ENCODE results near the gene PIP5K1B.

DNA sequence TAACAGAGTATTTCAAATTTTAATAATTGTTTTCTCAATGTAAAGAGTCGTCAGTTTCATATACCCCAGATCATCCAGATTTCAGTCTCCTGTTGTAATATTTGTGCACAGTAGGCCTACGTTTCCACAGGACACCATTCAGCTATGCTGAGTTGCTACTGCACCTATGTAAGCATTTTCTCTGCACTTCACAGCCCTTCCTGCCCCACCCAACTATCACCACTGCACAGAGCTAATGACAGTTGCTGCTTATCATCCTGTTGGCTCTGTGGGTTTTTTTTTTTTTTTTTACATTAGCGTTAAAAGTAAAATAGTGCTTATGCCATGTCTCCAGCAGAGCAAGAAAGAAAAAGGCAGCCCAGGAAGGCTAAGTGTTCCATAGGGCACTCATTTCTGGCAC lies 314.8 kb downstream of the PIP5K1B start:
- TF ChIP-seq, protein P1, sequence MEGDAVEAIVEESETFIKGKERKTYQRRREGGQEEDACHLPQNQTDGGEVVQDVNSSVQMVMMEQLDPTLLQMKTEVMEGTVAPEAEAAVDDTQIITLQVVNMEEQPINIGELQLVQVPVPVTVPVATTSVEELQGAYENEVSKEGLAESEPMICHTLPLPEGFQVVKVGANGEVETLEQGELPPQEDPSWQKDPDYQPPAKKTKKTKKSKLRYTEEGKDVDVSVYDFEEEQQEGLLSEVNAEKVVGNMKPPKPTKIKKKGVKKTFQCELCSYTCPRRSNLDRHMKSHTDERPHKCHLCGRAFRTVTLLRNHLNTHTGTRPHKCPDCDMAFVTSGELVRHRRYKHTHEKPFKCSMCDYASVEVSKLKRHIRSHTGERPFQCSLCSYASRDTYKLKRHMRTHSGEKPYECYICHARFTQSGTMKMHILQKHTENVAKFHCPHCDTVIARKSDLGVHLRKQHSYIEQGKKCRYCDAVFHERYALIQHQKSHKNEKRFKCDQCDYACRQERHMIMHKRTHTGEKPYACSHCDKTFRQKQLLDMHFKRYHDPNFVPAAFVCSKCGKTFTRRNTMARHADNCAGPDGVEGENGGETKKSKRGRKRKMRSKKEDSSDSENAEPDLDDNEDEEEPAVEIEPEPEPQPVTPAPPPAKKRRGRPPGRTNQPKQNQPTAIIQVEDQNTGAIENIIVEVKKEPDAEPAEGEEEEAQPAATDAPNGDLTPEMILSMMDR (conservative IDR thresholded peaks at IDR 0.05): no peak
- no peak for TF ChIP-seq ZFX (IDR thresholded peaks at IDR 0.05)

Data from C4-2B (cell line).